ENCODE data around the gene ERBB2. TPM values are rescaled to one million over a fixed set of nuclear protein-coding genes. Genes with fewer than 3 reads are reported as not detected.

ERBB2 gene
- total RNA-seq, 3 donors from 2014 or later = 13.1 to 118 (median 59.0) TPM

DNA sequence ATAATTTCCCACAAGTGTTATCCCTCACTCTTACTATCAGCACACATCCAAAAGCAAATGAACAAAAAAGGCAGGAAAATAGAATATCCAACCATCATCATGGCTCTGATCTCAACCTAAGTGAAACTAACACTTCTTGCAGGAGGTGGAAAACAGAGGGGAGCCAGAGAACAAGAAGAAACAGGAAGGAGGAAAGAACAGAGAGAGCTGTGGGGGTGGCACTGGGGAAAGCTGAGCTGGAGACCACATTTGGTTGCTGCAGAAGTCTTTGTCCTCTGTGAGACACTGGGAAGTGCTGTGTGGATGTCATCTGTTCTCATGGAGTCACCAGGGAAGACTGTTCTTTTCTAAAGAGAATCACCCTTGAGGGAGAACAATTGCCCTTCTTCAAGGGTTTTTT, 72.6 kb downstream of the ERBB2 start:
- TF ChIP-seq POLR2AphosphoS5 (IDR thresholded peaks at IDR 0.05) = no peak
- TF ChIP-seq POLR2A (IDR thresholded peaks at IDR 0.05) = no peak
- TF ChIP-seq, protein P1, sequence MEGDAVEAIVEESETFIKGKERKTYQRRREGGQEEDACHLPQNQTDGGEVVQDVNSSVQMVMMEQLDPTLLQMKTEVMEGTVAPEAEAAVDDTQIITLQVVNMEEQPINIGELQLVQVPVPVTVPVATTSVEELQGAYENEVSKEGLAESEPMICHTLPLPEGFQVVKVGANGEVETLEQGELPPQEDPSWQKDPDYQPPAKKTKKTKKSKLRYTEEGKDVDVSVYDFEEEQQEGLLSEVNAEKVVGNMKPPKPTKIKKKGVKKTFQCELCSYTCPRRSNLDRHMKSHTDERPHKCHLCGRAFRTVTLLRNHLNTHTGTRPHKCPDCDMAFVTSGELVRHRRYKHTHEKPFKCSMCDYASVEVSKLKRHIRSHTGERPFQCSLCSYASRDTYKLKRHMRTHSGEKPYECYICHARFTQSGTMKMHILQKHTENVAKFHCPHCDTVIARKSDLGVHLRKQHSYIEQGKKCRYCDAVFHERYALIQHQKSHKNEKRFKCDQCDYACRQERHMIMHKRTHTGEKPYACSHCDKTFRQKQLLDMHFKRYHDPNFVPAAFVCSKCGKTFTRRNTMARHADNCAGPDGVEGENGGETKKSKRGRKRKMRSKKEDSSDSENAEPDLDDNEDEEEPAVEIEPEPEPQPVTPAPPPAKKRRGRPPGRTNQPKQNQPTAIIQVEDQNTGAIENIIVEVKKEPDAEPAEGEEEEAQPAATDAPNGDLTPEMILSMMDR (IDR thresholded peaks at IDR 0.05) = no peak
- intact Hi-C loops (cut with DNase I; ENCODE audit: low total_unique reads) = no loop called here
- H3K27me3 ChIP-seq = no peaks in the 10 kb centered on the region
- H3K4me1 ChIP-seq = no peaks in the 10 kb centered on the region
- no peaks in the 10 kb centered on the region for H3K9me3 ChIP-seq
- H3K36me3 ChIP-seq = no peaks in the 10 kb centered on the region
- DNase-seq (ENCODE audit: low spot score in 2 of 2) = no peak
- H3K4me3 ChIP-seq = no peak overlapping the region
- H3K27ac ChIP-seq = no peak overlapping the region

DNA sequence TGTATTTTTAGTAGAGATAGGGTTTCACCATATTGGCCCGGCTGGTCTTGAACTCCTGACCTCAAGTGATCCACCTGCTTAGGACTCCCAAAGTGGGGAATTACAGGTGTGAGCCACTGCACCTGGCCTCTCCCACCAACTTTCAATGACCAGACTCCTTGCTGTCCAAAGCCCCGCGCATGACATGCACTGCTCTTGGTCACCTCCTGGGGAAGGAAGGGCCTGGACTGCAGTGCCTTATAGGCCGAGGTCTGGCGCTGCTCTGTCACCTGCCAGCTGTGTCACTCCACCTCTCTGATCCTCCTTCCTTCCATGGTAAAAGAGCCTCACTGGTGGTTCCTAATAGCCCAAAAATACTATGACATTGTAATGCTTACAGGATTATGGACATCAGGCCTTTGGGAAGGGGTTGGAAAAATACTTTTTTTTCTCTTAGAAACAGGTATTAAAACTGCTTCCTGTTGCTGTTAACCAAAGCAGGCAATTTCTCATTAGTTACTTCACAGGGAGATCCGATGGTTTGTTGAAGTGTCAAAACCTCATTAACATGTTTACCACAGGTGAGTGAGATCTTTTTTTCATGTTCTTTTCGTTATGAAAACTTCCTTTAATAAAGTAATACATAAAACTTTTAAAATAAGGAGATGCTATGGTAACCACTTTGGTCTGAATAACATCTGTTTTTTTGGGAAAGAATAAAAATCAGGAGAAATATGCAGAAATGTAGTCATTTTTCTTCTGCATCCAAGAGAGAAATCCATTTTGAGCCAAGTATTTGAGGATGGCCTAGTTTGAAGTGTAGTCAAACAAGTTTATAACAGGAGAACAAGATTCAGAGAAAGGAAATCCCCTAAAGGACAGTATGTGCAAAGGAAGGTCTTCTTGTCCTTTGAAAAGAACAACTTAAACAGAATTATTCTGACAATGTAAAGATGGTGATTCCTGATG, 73.4 kb downstream of the ERBB2 start:
- Histone ChIP-seq H3K27me3 (no peaks in the 10 kb centered on the region), H3K4me1 (no peaks in the 10 kb centered on the region), H3K36me3 (no peaks in the 10 kb centered on the region), H3K9me3 (no peaks in the 10 kb centered on the region), H3K27ac (no peak overlapping the region), H3K4me3 (no peak overlapping the region)
- DNase-seq (ENCODE audit: low spot score in 2 of 2) = no peak
- intact Hi-C loops (cut with DNase I; ENCODE audit: low total_unique reads) = no loop called here
- TF ChIP-seq, protein P1 (IDR thresholded peaks at IDR 0.05) = no peak
- TF ChIP-seq POLR2AphosphoS5 (IDR thresholded peaks at IDR 0.05) (no peak), POLR2A (IDR thresholded peaks at IDR 0.05) (no peak)

DNA sequence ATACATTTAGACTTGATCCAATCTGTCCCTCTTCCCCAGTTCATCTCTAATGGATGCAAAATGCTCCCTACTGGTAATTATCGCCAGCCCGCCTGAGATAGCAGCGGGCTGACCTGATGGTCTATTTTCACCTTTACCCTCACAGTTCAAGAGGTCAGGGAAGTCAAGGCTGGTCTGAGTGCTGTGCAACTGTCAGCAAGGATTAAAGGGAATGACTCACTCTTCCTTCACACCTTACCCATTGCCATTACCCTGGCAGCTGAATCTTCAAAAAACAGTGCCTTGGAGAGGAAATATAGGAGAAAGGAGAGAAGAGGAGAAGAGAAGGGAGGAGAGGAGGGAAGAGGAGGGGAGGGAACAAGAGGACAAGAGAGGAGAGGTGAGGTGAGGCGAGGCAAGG, 74.2 kb downstream of the ERBB2 start:
- intact Hi-C loops (cut with DNase I; ENCODE audit: low total_unique reads) = no loop called here
- Histone ChIP-seq H3K4me1 (no peaks in the 10 kb centered on the region), H3K36me3 (no peaks in the 10 kb centered on the region), H3K4me3 (no peak overlapping the region), H3K27ac (no peak overlapping the region), H3K9me3 (no peaks in the 10 kb centered on the region), H3K27me3 (no peaks in the 10 kb centered on the region)
- TF ChIP-seq POLR2A (IDR thresholded peaks at IDR 0.05) (no peak), POLR2AphosphoS5 (IDR thresholded peaks at IDR 0.05) (no peak)
- TF ChIP-seq, protein P1 (IDR thresholded peaks at IDR 0.05) = no peak
- DNase-seq (ENCODE audit: low spot score in 2 of 2) = no peak

DNA sequence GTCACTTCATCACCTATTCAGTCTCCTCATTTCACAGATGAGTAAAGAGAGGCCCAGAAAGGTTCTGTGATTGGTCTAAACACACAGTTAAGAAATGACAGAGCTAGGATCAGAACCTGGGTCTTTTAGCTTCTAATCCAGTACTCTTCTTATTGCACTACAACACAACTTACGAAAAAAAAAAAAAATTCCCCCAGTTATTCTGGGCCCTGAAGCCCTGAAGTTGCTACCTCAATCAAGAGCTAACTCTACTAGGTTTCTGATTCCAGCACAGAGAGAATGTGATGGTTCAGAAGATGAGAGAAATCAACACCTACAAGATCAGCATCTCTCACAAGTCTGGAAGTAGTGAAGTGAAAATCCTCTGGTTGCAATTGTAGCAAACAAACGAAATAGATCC, 75.2 kb downstream of the ERBB2 start:
- no peaks in the 10 kb centered on the region for H3K27me3 ChIP-seq
- intact Hi-C loops (cut with DNase I; ENCODE audit: low total_unique reads) = no loop called here
- TF ChIP-seq, protein P1 (IDR thresholded peaks at IDR 0.05) = no peak
- TF ChIP-seq POLR2A (IDR thresholded peaks at IDR 0.05) = no peak
- no peak for TF ChIP-seq POLR2AphosphoS5 (IDR thresholded peaks at IDR 0.05)
- no peaks in the 10 kb centered on the region for H3K36me3 ChIP-seq
- H3K27ac ChIP-seq = no peak overlapping the region
- no peaks in the 10 kb centered on the region for H3K9me3 ChIP-seq
- no peak for DNase-seq (ENCODE audit: low spot score in 2 of 2)
- H3K4me1 ChIP-seq = no peaks in the 10 kb centered on the region
- H3K4me3 ChIP-seq = no peak overlapping the region

DNA sequence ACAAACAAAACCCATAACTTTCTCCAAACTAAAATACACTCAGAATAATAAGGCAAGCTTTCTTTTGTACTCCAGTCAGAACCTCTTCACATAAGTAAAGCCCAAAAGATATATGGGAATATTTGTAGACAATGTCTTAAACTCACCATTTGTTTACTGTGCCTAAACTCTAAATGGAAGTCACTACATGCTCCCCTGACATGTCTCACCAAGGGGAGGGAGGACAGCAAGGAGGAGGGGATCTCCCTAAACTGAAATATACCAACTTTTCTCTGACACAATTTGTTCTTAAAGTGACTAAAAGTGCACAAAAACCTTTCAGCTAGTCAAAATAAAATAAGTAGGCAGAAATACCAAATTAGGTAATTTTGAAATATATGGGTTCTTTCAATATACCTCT, 76.4 kb downstream of the ERBB2 start:
- no peaks in the 10 kb centered on the region for H3K36me3 ChIP-seq
- TF ChIP-seq, protein P1 (IDR thresholded peaks at IDR 0.05) = no peak

More for the DNA sequence above, 76.4 kb downstream of the ERBB2 start:
- H3K4me1 ChIP-seq = no peaks in the 10 kb centered on the region
- no peak for DNase-seq (ENCODE audit: low spot score in 2 of 2)
- H3K9me3 ChIP-seq = no peaks in the 10 kb centered on the region
- H3K27ac ChIP-seq = no peak overlapping the region
- intact Hi-C loops (cut with DNase I; ENCODE audit: low total_unique reads) = no loop called here
- peak overlapping the region in 1 of 3 donors; percentile 6 for H3K4me3 ChIP-seq
- H3K27me3 ChIP-seq = no peaks in the 10 kb centered on the region
